Stomach (tissue), 4 donors: Measurements from ENCODE around the gene TRAF3IP3.

Experiments used
- CTCF ChIP-seq, 7 experiments: fragments of 450-650 bp in 4 of 7; fragments of 200-600 bp in 3 of 7; sonication (generic) in 3 of 7; IDR thresholded peaks; one replicate each; pipeline ENCODE4 v1.5.1; 2016 to 2019; ENCODE audit warnings: antibody characterized with exemption in 7 of 7, control low read depth in 2 of 7, mild to moderate bottlenecking in 1 of 7
- EP300 ChIP-seq: sonication (generic); formaldehyde crosslinking; IDR thresholded peaks from one replicate; pipeline ENCODE4 v1.6.1; 2017; ENCODE audit warnings: antibody characterized with exemption
- POLR2AphosphoS5 ChIP-seq, 3 donors: sonication (generic); formaldehyde crosslinking; IDR thresholded peaks; one replicate each; pipeline ENCODE4 v1.6.1; 2016; ENCODE audit warnings: antibody characterized with exemption in 3 of 3

GRCh38 chr1:209803568-209803967 is 47.7 kb downstream of the TRAF3IP3 start:
- TF ChIP-seq EP300 = no peak
- no peak for TF ChIP-seq CTCF (IDR thresholded peaks at IDR 0.05)
- no peak for TF ChIP-seq POLR2AphosphoS5 (IDR thresholded peaks at IDR 0.05)
